RWPE2 (cell line): ENCODE results near the gene RPL22.

ENCODE experiments used
- ATAC-seq: fragments of 200-7000 bp; cut with Tn5 transposase; 3 replicates; pipeline ENCODE4 v1.9.1; 2021; ENCODE audit warnings: low read depth
- DNase-seq: peaks from one replicate; pipeline ENCODE4 v3.0.0-alpha.2; 2020; ENCODE audit warnings: low spot score
- H3K27ac ChIP-seq: fragments of 450-650 bp; 2 replicates; pipeline ENCODE4 v1.5.1; 2017; ENCODE audit warnings: mild to moderate bottlenecking; ENCODE audit not compliant: poor library complexity, severe bottlenecking
- H3K27me3 ChIP-seq: fragments of 250-450 bp; sonication (Bioruptor Pico); 2 replicates; pipeline ENCODE4 v1.5.1; 2021; ENCODE audit warnings: mild to moderate bottlenecking, moderate library complexity; ENCODE audit not compliant: insufficient read depth, poor library complexity, severe bottlenecking
- H3K36me3 ChIP-seq: fragments of 250-450 bp; sonication (Bioruptor Pico); 2 replicates; pipeline ENCODE4 v1.5.1; 2020; ENCODE audit warnings: low read depth, mild to moderate bottlenecking, moderate library complexity
- H3K4me1 ChIP-seq: fragments of 250-450 bp; sonication (Bioruptor Pico); 2 replicates; pipeline ENCODE4 v1.5.1; 2021; ENCODE audit warnings: mild to moderate bottlenecking, moderate library complexity; ENCODE audit not compliant: insufficient read depth, poor library complexity, severe bottlenecking
- H3K4me3 ChIP-seq: fragments of 250-450 bp; sonication (Bioruptor Pico); 2 replicates; pipeline ENCODE4 v1.5.1; 2021; ENCODE audit warnings: mild to moderate bottlenecking, moderate library complexity; ENCODE audit not compliant: severe bottlenecking
- H3K9me3 ChIP-seq: fragments of 250-450 bp; sonication (Bioruptor Pico); 2 replicates; pipeline ENCODE4 v1.5.1; 2021; ENCODE audit warnings: mild to moderate bottlenecking, moderate library complexity; ENCODE audit not compliant: severe bottlenecking
- TF ChIP-seq, protein P1 (sequence below): fragments of 450-650 bp; IDR thresholded peaks from one replicate; pipeline ENCODE4 v1.5.1; 2017; ENCODE audit warnings: mild to moderate bottlenecking, moderate library complexity; ENCODE audit not compliant: poor library complexity, severe bottlenecking

The RPL22 gene

DNA sequence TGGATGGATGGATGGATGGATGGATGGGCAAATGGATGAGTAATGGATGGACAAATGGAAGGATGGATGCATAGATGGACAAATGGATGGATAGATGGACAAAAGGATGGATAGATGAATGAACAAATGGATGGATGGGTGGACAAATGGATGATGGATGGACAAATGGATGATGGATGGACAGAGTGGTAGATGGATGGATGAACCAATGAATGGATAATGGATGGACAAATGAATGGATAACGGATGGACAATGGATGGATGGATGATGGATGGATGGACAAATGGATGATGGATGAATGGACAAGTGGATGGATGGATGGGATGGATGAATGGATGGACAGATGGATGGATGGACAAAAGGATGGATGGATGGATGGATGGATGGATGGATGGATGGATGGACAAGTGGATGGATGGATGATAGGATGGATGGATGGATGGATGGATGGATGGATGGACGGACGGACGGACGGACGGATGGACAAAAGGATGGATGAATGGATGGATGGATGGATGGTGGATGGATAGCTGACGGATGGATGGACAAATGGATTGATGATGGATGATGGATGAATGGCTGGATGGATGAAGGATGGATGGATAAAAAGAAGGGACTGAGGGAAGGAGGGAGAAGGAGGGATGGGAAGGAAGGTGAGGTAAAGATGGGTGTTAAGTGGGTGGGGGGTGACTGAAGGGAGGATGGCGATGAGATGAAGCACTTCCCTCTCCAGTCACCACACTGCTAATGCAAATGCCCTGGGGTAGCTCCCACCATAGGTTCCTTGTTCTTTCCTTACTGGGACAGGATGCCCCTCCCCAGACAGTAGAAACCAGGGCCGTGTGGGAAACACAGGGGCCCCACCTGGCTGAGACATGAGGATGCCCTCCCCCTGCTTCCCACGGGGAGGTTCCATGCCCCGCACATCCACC, 49.1 kb downstream of the RPL22 start:
- Histone ChIP-seq H3K4me3 (no peak overlapping the region), H3K36me3 (no peaks in the 10 kb centered on the region), H3K4me1 (no peaks in the 10 kb centered on the region), H3K27me3 (no peaks in the 10 kb centered on the region), H3K9me3 (no peaks in the 10 kb centered on the region), H3K27ac (no peak overlapping the region)
- TF ChIP-seq, protein P1, sequence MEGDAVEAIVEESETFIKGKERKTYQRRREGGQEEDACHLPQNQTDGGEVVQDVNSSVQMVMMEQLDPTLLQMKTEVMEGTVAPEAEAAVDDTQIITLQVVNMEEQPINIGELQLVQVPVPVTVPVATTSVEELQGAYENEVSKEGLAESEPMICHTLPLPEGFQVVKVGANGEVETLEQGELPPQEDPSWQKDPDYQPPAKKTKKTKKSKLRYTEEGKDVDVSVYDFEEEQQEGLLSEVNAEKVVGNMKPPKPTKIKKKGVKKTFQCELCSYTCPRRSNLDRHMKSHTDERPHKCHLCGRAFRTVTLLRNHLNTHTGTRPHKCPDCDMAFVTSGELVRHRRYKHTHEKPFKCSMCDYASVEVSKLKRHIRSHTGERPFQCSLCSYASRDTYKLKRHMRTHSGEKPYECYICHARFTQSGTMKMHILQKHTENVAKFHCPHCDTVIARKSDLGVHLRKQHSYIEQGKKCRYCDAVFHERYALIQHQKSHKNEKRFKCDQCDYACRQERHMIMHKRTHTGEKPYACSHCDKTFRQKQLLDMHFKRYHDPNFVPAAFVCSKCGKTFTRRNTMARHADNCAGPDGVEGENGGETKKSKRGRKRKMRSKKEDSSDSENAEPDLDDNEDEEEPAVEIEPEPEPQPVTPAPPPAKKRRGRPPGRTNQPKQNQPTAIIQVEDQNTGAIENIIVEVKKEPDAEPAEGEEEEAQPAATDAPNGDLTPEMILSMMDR: no peak
- DNase-seq (no peak), ATAC-seq (no peak)

DNA sequence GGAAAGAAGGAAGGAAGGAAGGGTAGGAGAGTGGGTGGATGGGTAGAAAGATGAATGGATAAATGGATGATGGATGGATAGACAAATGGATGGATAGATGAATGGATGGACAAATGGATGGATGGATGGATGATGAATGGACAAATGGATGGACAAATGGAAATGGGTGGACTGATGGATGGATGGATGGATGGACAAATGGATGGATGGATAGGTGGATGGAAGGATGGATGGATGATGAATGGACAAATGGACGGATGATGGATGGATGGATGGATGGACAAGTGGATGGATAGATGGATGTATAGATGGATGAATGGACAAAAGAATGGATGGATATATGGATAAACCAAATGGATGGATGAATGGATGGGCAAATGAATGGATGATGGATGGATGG, 49.8 kb downstream of the RPL22 start:
- Histone ChIP-seq H3K36me3 (no peaks in the 10 kb centered on the region), H3K9me3 (no peaks in the 10 kb centered on the region), H3K27me3 (no peaks in the 10 kb centered on the region), H3K4me3 (no peak overlapping the region), H3K4me1 (no peaks in the 10 kb centered on the region), H3K27ac (no peak overlapping the region)
- no peak for DNase-seq
- ATAC-seq: no peak
- TF ChIP-seq, protein P1: no peak

DNA sequence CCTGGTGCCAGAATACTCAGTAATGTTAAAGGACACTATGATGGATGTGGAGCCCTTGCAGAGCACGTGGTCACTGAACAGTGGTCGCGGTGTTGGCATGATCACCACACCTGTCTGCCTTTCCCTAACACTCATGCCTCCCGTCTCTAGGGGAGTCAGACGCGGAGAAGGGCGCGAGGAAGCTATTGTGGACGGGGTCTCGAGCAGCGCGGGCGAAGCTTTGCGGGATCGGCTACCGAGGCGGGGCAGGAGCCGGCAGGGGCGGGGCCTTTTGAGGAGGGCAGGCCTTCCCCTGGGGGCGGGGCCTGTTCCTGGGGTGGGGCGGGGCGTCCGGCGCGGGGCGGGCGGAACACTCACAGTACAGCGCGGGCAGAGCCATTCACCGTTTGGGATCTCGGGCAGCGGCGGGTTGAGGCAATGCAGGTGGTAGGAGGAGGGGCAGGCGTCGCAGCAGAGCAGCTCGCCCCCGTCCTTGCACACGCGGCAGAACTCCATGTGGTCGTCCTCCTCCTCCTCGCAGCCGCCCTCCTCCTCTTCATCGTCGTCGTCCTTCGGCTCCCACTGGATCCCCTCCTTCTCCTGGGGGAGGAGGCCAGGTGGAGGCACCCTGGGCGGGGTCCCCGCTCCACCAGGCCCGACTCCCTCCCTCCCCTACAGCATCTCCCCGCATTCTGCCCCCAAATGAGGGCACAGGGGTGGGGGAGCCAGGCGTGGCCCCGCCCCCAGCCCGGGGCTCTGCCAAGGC, 50.7 kb downstream of the RPL22 start:
- Histone ChIP-seq H3K27ac (no peak overlapping the region), H3K36me3 (no peaks in the 10 kb centered on the region), H3K9me3 (no peaks in the 10 kb centered on the region), H3K4me1 (no peaks in the 10 kb centered on the region), H3K27me3 (no peaks in the 10 kb centered on the region), H3K4me3 (peak overlapping the region; percentile 12)
- ATAC-seq: peak; percentile 92
- DNase-seq: no peak
- TF ChIP-seq, protein P1: no peak

DNA sequence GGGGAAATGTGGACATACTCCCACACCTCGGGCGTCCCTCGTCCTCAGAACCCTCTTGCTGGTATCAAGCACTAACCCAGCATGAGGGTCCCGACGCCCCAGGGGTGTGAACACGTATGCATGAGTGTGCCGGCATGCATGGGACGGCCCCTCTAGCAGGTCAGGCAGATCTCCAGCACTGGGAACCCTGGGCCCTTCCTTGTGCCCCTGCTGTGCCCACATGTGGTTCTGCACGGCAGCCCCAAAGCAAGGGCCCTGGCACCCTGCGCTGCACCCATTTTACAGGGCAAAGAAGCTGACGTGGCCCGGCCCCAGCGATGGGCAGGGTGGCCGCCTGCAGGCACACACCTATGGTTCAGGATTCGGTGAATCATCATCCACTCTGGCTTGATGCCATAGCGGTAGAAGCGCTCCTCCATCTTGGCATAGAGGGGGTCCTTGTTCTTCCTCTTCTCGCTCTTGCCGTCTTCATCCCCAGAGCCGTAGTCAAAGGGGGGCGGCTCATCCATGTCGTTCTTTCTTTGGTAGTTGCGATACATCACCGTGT, 53.5 kb downstream of the RPL22 start:
- Histone ChIP-seq H3K9me3 (no peaks in the 10 kb centered on the region), H3K36me3 (no peaks in the 10 kb centered on the region), H3K27me3 (no peaks in the 10 kb centered on the region), H3K4me3 (no peak overlapping the region), H3K4me1 (no peaks in the 10 kb centered on the region), H3K27ac (no peak overlapping the region)
- ATAC-seq (no peak), DNase-seq (no peak)
- TF ChIP-seq, protein P1: no peak
